Endothelial cell of umbilical vein (primary cell): ENCODE measurements around the gene TRIM77. TPM values are rescaled to one million over a fixed set of nuclear protein-coding genes. Genes with fewer than 3 reads are reported as not detected.
"Not testable (repeated sequence)": the region's sequence is repeated elsewhere in the genome, so short reads cannot be mapped to it uniquely, and the experiment has no call there.

Experiments
- Bru-seq: library from RNA; stranded (reverse); fragments of 400-500 nt; gene quantifications from one replicate; lab custom pipeline; 2021; lab: Mats Ljungman, UMichigan
- BruChase-seq, 2 experiments: library from RNA; stranded (reverse); fragments of 400-500 nt; gene quantifications; one replicate each; lab custom pipeline; 2021; lab: Mats Ljungman, UMichigan
- BruUV-seq: library from RNA; stranded (reverse); fragments of 400-500 nt; replicated peaks from 2 replicates; lab custom pipeline; 2021; lab: Mats Ljungman, UMichigan
- CTCF ChIA-PET: fragments of 300-600, 350-600 bp; sonication (Branson Sonifier 250); formaldehyde crosslinking; loops from one replicate; lab custom pipeline; 2021; ENCODE audit warnings: antibody characterized with exemption, inconsistent platforms; lab: Charles Lee
- POLR2A ChIA-PET: fragments of 300-600, 350-600 bp; sonication (Branson Sonifier 250); formaldehyde crosslinking; loops from one replicate; lab custom pipeline; 2021; ENCODE audit warnings: antibody characterized with exemption, inconsistent platforms; lab: Charles Lee
- DNase-seq: peaks from one replicate; pipeline ENCODE4 v3.0.0-alpha.2; 2011; ENCODE audit warnings: low read depth, low spot score
- FAIRE-seq: peaks from 2 replicates; lab custom pipeline; 2011; peaks lifted over from hg19 to GRCh38; lab: Jason Lieb, UNC
- H2AFZ ChIP-seq: 2 replicates; pipeline ENCODE4 v1.6.0; 2012; ENCODE audit warnings: low read depth, low read length, control low read depth, inconsistent platforms
- H3K27ac ChIP-seq: 2 replicates; pipeline ENCODE4 v1.5.1; 2011; ENCODE audit warnings: low read depth, mild to moderate bottlenecking, control low read depth, low read length, moderate library complexity; ENCODE audit not compliant: insufficient read depth
- H3K27me3 ChIP-seq, 2 experiments: 2 replicates each; pipeline versions ENCODE4 v1.6.0 to v1.6.1; 2011; ENCODE audit warnings: low read length in 2 of 2, mixed read lengths in 1 of 2; ENCODE audit not compliant: control insufficient read depth in 2 of 2, insufficient read depth in 2 of 2
- H3K36me3 ChIP-seq, 2 experiments: 2 replicates in 1 of 2; 3 replicates in 1 of 2; pipeline ENCODE4 v1.5.1; 2011; ENCODE audit warnings: low read length in 2 of 2, mild to moderate bottlenecking in 1 of 2, moderate library complexity in 1 of 2; ENCODE audit not compliant: control insufficient read depth in 2 of 2, insufficient read depth in 2 of 2; ENCODE audit errors: extremely low read depth in 1 of 2
- H3K4me1 ChIP-seq: 3 replicates; pipeline ENCODE4 v1.5.1; 2011; ENCODE audit warnings: mild to moderate bottlenecking, low read length; ENCODE audit not compliant: control insufficient read depth, insufficient read depth; ENCODE audit errors: extremely low read depth
- H3K4me2 ChIP-seq: 2 replicates; pipeline ENCODE4 v1.6.1; 2011; ENCODE audit warnings: low read length, control low read depth, mixed read lengths; ENCODE audit not compliant: insufficient read depth
- H3K4me3 ChIP-seq, 3 experiments: fragments of 200-600 bp in 1 of 3; sonication (generic), shearing (Covaris generic) in 1 of 3; replicated peaks in 1 of 3; 2 replicates each; pipeline ENCODE4 v1.5.1; 2011 to 2016; ENCODE audit warnings: control low read depth in 3 of 3, low read length in 3 of 3, mild to moderate bottlenecking in 2 of 3, inconsistent platforms in 1 of 3, low read depth in 1 of 3, moderate library complexity in 1 of 3; ENCODE audit not compliant: insufficient read depth in 1 of 3
- H3K79me2 ChIP-seq: 2 replicates; pipeline ENCODE4 v1.6.0; 2012; ENCODE audit warnings: low read length, inconsistent platforms; ENCODE audit not compliant: control insufficient read depth, insufficient read depth
- H3K9ac ChIP-seq: replicated peaks from 2 replicates; pipeline ENCODE3; 2011; ENCODE audit warnings: low read length, control low read depth; ENCODE audit not compliant: insufficient read depth; ENCODE audit errors: extremely low read depth
- H3K9me1 ChIP-seq: replicated peaks from 3 replicates; pipeline ENCODE4 v1.6.0; 2011; ENCODE audit warnings: mild to moderate bottlenecking, low read length; ENCODE audit not compliant: control insufficient read depth, insufficient read depth; ENCODE audit errors: extremely low read depth
- H3K9me3 ChIP-seq: replicated peaks from 2 replicates; pipeline ENCODE4 v1.5.1; 2012; ENCODE audit warnings: low read length, inconsistent platforms; ENCODE audit not compliant: control insufficient read depth, insufficient read depth
- H4K20me1 ChIP-seq: replicated peaks from 2 replicates; pipeline ENCODE3; 2011; ENCODE audit warnings: mild to moderate bottlenecking, low read length; ENCODE audit not compliant: control insufficient read depth, insufficient read depth; ENCODE audit errors: extremely low read depth
- EZH2 ChIP-seq: IDR thresholded peaks from 2 replicates; pipeline ENCODE4 v1.6.1; 2012; ENCODE audit warnings: borderline replicate concordance, low read depth, mild to moderate bottlenecking, moderate library complexity, low read length, inconsistent platforms; ENCODE audit not compliant: severe bottlenecking
- FOS ChIP-seq: IDR thresholded peaks from 2 replicates; pipeline ENCODE4 v1.6.1; 2011; ENCODE audit warnings: mild to moderate bottlenecking, low read length, moderate library complexity, borderline replicate concordance; ENCODE audit not compliant: insufficient read depth
- GATA2 ChIP-seq: IDR thresholded peaks from 2 replicates; pipeline ENCODE4 v1.7.0; 2011; ENCODE audit warnings: low read depth, mild to moderate bottlenecking, moderate library complexity, mixed read lengths, low read length; ENCODE audit not compliant: insufficient read length, insufficient read depth
- JUN ChIP-seq: IDR thresholded peaks from 2 replicates; pipeline ENCODE4 v1.6.1; 2011; ENCODE audit warnings: borderline replicate concordance, low read depth; ENCODE audit not compliant: insufficient read length, insufficient read depth
- MYC ChIP-seq: IDR thresholded peaks from one replicate; pipeline ENCODE4 v1.6.1; 2011; ENCODE audit warnings: mild to moderate bottlenecking, low read depth, low read length
- POLR2A ChIP-seq: IDR thresholded peaks from 2 replicates; pipeline ENCODE4 v1.6.1; 2012; ENCODE audit warnings: low read depth, mild to moderate bottlenecking, control low read depth, low read length
- POLR2AphosphoS5 ChIP-seq: IDR thresholded peaks from 2 replicates; pipeline ENCODE4 v1.6.1; 2012; ENCODE audit warnings: low read depth, mild to moderate bottlenecking, control low read depth, low read length, moderate library complexity; ENCODE audit not compliant: insufficient read depth
- dilution Hi-C: fragments of 300-500 bp; cut with MboI; formaldehyde crosslinking; loops from one replicate; pipeline ENCODE4 v1.15.0; 2019; ENCODE audit warnings: low sequenced_read_pairs; ENCODE audit not compliant: extremely low pct_ligation_motif_present
- intact Hi-C: fragments of 100-400 bp; cut with micrococcal nuclease; formaldehyde crosslinking; loops from one replicate; pipeline ENCODE4 v1.10.0; 2022
- long read RNA-seq: library from polyadenylated mRNA; stranded (forward); transcript quantifications from one replicate; pipeline ENCODE4 v2.0.0, GENCODE V29; 2021
- polyA minus RNA-seq, 3 experiments: library from RNA; depleted of rRNA, polyadenylated mRNA; stranded (reverse); fragments of >200 nt; gene quantifications; 1 replicate in 1 of 3; 2 replicates in 2 of 3; pipeline ENCODE4 v1.2.3, GENCODE V29; 2011
- polyA plus RNA-seq, 4 experiments: library from polyadenylated mRNA; depleted of rRNA in 3 of 4; stranded (reverse) in 3 of 4; unstranded in 1 of 4; fragments of >200 nt; gene quantifications; 2 replicates each; pipeline versions ENCODE4 v1.2.1 to v1.2.3, GENCODE V29; 2011 to 2012; ENCODE audit warnings: missing spikeins in 1 of 4
- total RNA-seq: library from RNA; stranded (reverse); gene quantifications from 2 replicates; pipeline ENCODE4 v1.2.3, GENCODE V29; 2021
- TF ChIP-seq, protein P1 (sequence below), 2 donors: IDR thresholded peaks; 1 replicate in 1 of 2; 2 replicates in 1 of 2; pipeline ENCODE4 v1.5.1; 2011; ENCODE audit warnings: low read length in 2 of 2, mild to moderate bottlenecking in 2 of 2, moderate library complexity in 2 of 2, control low read depth in 1 of 2, inconsistent platforms in 1 of 2, low read depth in 1 of 2; ENCODE audit not compliant: insufficient read depth in 1 of 2; ENCODE audit errors: extremely low read depth in 1 of 2
- TF ChIP-seq, protein P2 (sequence below): IDR thresholded peaks from 2 replicates; pipeline ENCODE4 v1.6.1; 2011; ENCODE audit not compliant: insufficient read depth, insufficient read length

Gene TRIM77, protein sequence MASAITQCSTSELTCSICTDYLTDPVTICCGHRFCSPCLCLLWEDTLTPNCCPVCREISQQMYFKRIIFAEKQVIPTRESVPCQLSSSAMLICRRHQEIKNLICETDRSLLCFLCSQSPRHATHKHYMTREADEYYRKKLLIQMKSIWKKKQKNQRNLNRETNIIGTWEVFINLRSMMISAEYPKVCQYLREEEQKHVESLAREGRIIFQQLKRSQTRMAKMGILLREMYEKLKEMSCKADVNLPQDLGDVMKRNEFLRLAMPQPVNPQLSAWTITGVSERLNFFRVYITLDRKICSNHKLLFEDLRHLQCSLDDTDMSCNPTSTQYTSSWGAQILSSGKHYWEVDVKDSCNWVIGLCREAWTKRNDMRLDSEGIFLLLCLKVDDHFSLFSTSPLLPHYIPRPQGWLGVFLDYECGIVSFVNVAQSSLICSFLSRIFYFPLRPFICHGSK
- total RNA-seq (not detected in 2 replicates), polyA plus RNA-seq (not detected in 2 replicates), polyA minus RNA-seq (not detected in 2 replicates), Bru-seq, nascent RNA (not detected), BruChase-seq, experiment 1, labeled RNA remaining after a 6-hour chase (not detected), BruChase-seq, experiment 2, labeled RNA remaining after a 2-hour chase (not detected)
- not detected in 2 replicates for polyA plus RNA-seq (2011; cell fraction: cytosol; rRNA removed)
- not detected in 2 replicates for polyA plus RNA-seq (2011; cell fraction: nucleus; rRNA removed)
- not detected in 2 replicates for polyA plus RNA-seq (2012)
- not detected for polyA minus RNA-seq (2011; cell fraction: cytosol; rRNA and poly(A)+ RNA removed)
- not detected in 2 replicates for polyA minus RNA-seq (2011; cell fraction: nucleus; rRNA and poly(A)+ RNA removed)
- long read RNA-seq: 0 reads

DNA sequence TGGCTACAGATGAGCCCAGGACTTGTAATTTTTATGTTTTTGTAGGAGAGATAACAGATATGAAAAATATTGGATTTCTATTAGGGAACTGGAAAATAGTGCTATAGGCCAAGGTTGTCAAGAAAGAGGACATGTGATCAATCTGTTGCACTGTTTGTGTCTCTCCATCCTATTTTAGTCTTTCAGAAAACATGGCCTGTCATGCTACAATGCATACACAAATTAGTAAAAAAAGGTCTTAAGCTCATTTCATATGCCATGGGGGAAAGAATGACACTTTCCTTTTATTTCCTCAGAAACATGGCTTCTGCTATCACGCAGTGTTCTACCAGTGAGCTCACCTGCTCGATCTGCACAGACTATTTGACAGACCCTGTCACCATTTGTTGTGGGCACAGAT lies at the start of gene TRIM77:
TRIM77 (plus strand) TSS at position 301 of the 400 bp plus-strand sequence; CDS start at position 301, 0 bp downstream.
- H3K4me1 ChIP-seq, POLR2A ChIA-PET, dilution Hi-C loops, BruUV-seq, DNase-seq, H3K79me2 ChIP-seq, H2AFZ ChIP-seq, CTCF ChIA-PET, intact Hi-C loops, H3K27me3 ChIP-seq, H3K4me3 ChIP-seq, H4K20me1 ChIP-seq, H3K27ac ChIP-seq, H3K36me3 ChIP-seq, H3K9me3 ChIP-seq, H3K4me2 ChIP-seq, H3K9ac ChIP-seq, FAIRE-seq, H3K9me1 ChIP-seq: not testable (repeated sequence)

DNA sequence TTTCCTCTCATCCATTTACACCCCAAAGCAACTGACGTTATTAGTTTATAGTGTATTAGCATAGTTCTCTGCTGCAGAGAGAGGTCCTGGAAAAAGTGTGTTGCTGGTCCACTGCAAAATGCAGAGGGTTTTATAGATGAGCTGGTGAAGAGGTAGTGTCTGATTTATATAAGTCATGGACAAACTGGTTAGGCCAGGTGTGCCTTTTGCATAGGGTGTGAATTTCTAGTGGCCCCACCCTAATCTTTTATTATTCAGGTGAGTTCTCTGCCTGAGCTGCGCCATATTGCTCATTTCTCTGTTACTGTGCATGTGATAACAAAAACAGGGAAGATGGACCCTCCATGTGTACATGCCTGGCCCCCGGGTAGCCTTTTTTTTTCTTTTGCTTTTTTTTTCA lies 43.1 kb upstream of the TRIM77 start:
- Histone ChIP-seq H3K4me2 (no peak overlapping the region), H3K36me3 (no peaks in the 10 kb centered on the region), H3K4me3 (no peak overlapping the region), H3K4me1 (no peaks in the 10 kb centered on the region), H3K9me3 (no peaks in the 10 kb centered on the region), H3K79me2 (no peaks in the 10 kb centered on the region), H3K9me1 (no peaks in the 10 kb centered on the region), H3K27me3 (no peaks in the 10 kb centered on the region), H2AFZ (no peak overlapping the region), H4K20me1 (no peaks in the 10 kb centered on the region), H3K27ac (no peak overlapping the region), H3K9ac (no peak overlapping the region)
- CTCF ChIA-PET: no interaction called here
- POLR2A ChIA-PET: no interaction called here
- intact Hi-C loops: no loop called here
- TF ChIP-seq POLR2A (no peak), FOS (no peak), EZH2 (no peak), GATA2 (no peak), JUN (no peak), MYC (no peak), POLR2AphosphoS5 (no peak)
- TF ChIP-seq, protein P1, sequence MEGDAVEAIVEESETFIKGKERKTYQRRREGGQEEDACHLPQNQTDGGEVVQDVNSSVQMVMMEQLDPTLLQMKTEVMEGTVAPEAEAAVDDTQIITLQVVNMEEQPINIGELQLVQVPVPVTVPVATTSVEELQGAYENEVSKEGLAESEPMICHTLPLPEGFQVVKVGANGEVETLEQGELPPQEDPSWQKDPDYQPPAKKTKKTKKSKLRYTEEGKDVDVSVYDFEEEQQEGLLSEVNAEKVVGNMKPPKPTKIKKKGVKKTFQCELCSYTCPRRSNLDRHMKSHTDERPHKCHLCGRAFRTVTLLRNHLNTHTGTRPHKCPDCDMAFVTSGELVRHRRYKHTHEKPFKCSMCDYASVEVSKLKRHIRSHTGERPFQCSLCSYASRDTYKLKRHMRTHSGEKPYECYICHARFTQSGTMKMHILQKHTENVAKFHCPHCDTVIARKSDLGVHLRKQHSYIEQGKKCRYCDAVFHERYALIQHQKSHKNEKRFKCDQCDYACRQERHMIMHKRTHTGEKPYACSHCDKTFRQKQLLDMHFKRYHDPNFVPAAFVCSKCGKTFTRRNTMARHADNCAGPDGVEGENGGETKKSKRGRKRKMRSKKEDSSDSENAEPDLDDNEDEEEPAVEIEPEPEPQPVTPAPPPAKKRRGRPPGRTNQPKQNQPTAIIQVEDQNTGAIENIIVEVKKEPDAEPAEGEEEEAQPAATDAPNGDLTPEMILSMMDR (IDR thresholded peaks at IDR 0.05; ENCODE audit: extremely low read depth in 1 of 2, insufficient read depth in 1 of 2, low read depth in 1 of 2, low read length in 2 of 2): no peak
- TF ChIP-seq, protein P2, sequence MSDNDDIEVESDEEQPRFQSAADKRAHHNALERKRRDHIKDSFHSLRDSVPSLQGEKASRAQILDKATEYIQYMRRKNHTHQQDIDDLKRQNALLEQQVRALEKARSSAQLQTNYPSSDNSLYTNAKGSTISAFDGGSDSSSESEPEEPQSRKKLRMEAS: no peak
- dilution Hi-C loops: no loop called here
- FAIRE-seq (no peak), DNase-seq (no peak)
- BruUV-seq: no TSS peak
